ENCODE measurements around the gene FBXL7. TPM values are rescaled to one million over a fixed set of nuclear protein-coding genes. Genes with fewer than 3 reads are reported as not detected.

The FBXL7 gene
- polyA plus RNA-seq, 1 donor from 2014 or later: 0.24 TPM

DNA sequence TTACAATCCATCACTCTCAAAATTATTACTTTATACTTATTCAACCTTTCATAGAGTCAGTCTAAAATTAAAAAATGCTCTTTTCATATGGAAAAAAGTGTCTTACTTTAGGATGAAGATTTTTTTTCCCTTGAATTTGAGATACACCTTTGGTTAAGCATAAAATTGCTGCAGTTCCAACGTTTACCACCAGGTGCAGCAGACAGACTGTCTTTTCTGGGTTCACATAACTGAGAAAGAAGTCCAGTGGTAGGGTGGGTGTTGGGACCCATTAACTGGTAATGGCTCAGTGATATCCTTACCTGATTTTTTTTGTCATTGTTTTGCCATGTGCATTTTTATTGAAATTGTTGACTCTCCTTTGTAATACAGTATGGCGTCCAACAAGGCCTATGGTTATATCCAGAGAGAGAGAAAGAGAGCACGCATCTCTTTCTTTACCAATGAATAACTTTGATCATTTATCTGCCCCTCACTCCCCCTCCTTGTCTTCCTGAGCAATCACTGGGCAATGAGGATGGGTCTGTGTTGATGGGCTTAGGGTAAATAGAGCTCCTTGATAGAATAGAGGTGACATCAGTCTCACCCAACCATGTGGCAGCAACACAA lies 98.4 kb downstream of the FBXL7 start:
- H3F3A ChIP-seq (ENCODE audit: insufficient read depth, low read length, poor library complexity, severe bottlenecking): no peaks in the 10 kb centered on the region
- H3K79me2 ChIP-seq (replicated peaks; ENCODE audit: insufficient read depth, low read length): no peaks in the 10 kb centered on the region
- no peaks in the 10 kb centered on the region for H3K27me3 ChIP-seq (ENCODE audit: insufficient read depth, low read depth, low read length)
- H3K9me2 ChIP-seq (ENCODE audit: insufficient read depth, low read length): no peaks in the 10 kb centered on the region
- H3K36me3 ChIP-seq (ENCODE audit: insufficient read depth, low read length): no peaks in the 10 kb centered on the region
- H2AFZ ChIP-seq (ENCODE audit: low read depth, low read length): no peak overlapping the region
- no peak overlapping the region for H3K4me2 ChIP-seq (ENCODE audit: low read length)
- no peak overlapping the region for H3K4me3 ChIP-seq (ENCODE audit: low read length)
- H3K9ac ChIP-seq (ENCODE audit: low read length): no peak overlapping the region
- no peak overlapping the region for H3K27ac ChIP-seq (ENCODE audit: low read length)
- TF ChIP-seq, protein P1, sequence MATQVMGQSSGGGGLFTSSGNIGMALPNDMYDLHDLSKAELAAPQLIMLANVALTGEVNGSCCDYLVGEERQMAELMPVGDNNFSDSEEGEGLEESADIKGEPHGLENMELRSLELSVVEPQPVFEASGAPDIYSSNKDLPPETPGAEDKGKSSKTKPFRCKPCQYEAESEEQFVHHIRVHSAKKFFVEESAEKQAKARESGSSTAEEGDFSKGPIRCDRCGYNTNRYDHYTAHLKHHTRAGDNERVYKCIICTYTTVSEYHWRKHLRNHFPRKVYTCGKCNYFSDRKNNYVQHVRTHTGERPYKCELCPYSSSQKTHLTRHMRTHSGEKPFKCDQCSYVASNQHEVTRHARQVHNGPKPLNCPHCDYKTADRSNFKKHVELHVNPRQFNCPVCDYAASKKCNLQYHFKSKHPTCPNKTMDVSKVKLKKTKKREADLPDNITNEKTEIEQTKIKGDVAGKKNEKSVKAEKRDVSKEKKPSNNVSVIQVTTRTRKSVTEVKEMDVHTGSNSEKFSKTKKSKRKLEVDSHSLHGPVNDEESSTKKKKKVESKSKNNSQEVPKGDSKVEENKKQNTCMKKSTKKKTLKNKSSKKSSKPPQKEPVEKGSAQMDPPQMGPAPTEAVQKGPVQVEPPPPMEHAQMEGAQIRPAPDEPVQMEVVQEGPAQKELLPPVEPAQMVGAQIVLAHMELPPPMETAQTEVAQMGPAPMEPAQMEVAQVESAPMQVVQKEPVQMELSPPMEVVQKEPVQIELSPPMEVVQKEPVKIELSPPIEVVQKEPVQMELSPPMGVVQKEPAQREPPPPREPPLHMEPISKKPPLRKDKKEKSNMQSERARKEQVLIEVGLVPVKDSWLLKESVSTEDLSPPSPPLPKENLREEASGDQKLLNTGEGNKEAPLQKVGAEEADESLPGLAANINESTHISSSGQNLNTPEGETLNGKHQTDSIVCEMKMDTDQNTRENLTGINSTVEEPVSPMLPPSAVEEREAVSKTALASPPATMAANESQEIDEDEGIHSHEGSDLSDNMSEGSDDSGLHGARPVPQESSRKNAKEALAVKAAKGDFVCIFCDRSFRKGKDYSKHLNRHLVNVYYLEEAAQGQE (IDR thresholded peaks at IDR 0.05; ENCODE audit: borderline replicate concordance): no peak
- no peak for TF ChIP-seq MXI1 (conservative IDR thresholded peaks at IDR 0.05; ENCODE audit: poor library complexity, severe bottlenecking)
- TF ChIP-seq EZH2 (IDR thresholded peaks at IDR 0.05; ENCODE audit: borderline replicate concordance, insufficient read depth, low read length, poor library complexity, severe bottlenecking): no peak
- TF ChIP-seq RAD21 (conservative IDR thresholded peaks at IDR 0.05): no peak
- TF ChIP-seq POLR2AphosphoS5 (IDR thresholded peaks at IDR 0.05): no peak
- TF ChIP-seq, protein P2, sequence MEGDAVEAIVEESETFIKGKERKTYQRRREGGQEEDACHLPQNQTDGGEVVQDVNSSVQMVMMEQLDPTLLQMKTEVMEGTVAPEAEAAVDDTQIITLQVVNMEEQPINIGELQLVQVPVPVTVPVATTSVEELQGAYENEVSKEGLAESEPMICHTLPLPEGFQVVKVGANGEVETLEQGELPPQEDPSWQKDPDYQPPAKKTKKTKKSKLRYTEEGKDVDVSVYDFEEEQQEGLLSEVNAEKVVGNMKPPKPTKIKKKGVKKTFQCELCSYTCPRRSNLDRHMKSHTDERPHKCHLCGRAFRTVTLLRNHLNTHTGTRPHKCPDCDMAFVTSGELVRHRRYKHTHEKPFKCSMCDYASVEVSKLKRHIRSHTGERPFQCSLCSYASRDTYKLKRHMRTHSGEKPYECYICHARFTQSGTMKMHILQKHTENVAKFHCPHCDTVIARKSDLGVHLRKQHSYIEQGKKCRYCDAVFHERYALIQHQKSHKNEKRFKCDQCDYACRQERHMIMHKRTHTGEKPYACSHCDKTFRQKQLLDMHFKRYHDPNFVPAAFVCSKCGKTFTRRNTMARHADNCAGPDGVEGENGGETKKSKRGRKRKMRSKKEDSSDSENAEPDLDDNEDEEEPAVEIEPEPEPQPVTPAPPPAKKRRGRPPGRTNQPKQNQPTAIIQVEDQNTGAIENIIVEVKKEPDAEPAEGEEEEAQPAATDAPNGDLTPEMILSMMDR (IDR thresholded peaks at IDR 0.05; ENCODE audit: poor library complexity, severe bottlenecking): no peak
- no peak for TF ChIP-seq TAF1 (IDR thresholded peaks at IDR 0.05; ENCODE audit: low read depth)
- no peak for TF ChIP-seq EP300 (conservative IDR thresholded peaks at IDR 0.05; ENCODE audit: poor library complexity, severe bottlenecking)
- no peak for TF ChIP-seq SMC3 (conservative IDR thresholded peaks at IDR 0.05; ENCODE audit: poor library complexity)
- no peaks in the 10 kb centered on the region for H3K9me3 ChIP-seq (ENCODE audit: low read length)
- no peaks in the 10 kb centered on the region for H4K20me1 ChIP-seq (ENCODE audit: insufficient read depth)

DNA sequence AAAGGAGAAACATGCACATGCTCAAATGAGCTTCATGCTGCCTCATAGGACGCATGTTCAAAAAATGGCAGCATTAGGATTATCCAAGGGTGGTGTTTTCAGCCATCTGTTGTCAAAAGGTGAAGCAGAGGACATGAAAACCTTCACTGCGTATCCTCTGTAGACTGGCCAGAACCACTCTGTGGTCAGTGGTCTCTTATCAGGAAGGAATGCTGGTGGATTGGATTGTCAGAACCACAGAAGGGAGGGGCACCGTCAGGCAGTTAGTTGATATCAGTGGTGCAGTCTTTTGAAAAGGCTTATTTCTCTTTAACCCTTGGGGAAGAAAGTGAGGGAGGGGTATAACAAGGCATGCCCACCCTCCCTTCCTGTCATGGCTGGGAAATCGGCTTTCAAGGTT lies 100.1 kb downstream of the FBXL7 start:
- no peak overlapping the region for H3K9ac ChIP-seq (ENCODE audit: low read length)
- no peak overlapping the region for H3K4me2 ChIP-seq (ENCODE audit: low read length)
- TF ChIP-seq, protein P2 (IDR thresholded peaks at IDR 0.05; ENCODE audit: poor library complexity, severe bottlenecking): no peak
- H3F3A ChIP-seq (ENCODE audit: insufficient read depth, low read length, poor library complexity, severe bottlenecking): no peaks in the 10 kb centered on the region
- H3K27me3 ChIP-seq (ENCODE audit: insufficient read depth, low read depth, low read length): no peaks in the 10 kb centered on the region
- H3K4me3 ChIP-seq (ENCODE audit: low read length): no peak overlapping the region
- H3K79me2 ChIP-seq (replicated peaks; ENCODE audit: insufficient read depth, low read length): no peaks in the 10 kb centered on the region
- H3K36me3 ChIP-seq (ENCODE audit: insufficient read depth, low read length): no peaks in the 10 kb centered on the region
- H2AFZ ChIP-seq (ENCODE audit: low read depth, low read length): no peak overlapping the region
- H3K27ac ChIP-seq (ENCODE audit: low read length): no peak overlapping the region
- H3K9me2 ChIP-seq (ENCODE audit: insufficient read depth, low read length): no peaks in the 10 kb centered on the region
- H3K9me3 ChIP-seq (ENCODE audit: low read length): no peaks in the 10 kb centered on the region
- no peaks in the 10 kb centered on the region for H4K20me1 ChIP-seq (ENCODE audit: insufficient read depth)
